ENCODE results near the gene ACAP3. TPM values are rescaled to one million over a fixed set of nuclear protein-coding genes. Genes with fewer than 3 reads are reported as not detected.

ACAP3 gene
- total RNA-seq, 1 donor from 2014 or later = 50.6 TPM

- Histone ChIP-seq H3K27ac (peak overlapping the region; percentile 91), H3K36me3 (peaks cover 36% of the 10 kb centered on the region), H3K9me3 (no peaks in the 10 kb centered on the region), H3K27me3 (ENCODE audit: low read depth) (no peaks in the 10 kb centered on the region), H3K4me1 (peaks cover 41% of the 10 kb centered on the region), H3K4me3 (peak overlapping the region; percentile 100)
- intact Hi-C loops (cut with DNase I) = no loop called here
- peak in 1 of 2 donors; percentile 0 for ATAC-seq
- DNase-seq = no peak
- TF ChIP-seq CTCF (IDR thresholded peaks at IDR 0.05) = no peak
These were observed 17.8 kb upstream of the ACAP3 start for GRCh38 chr1:1325288-1326074.

- no peak for TF ChIP-seq CTCF (IDR thresholded peaks at IDR 0.05)
- Histone ChIP-seq H3K27ac (peak within 1 kb of the TSS; percentile 91), H3K4me1 (peaks cover 39% of the 10 kb centered on the region), H3K36me3 (peaks cover 44% of the 10 kb centered on the region), H3K4me3 (peak within 1 kb of the TSS; percentile 100), H3K27me3 (ENCODE audit: low read depth) (no peaks in the 10 kb centered on the region), H3K9me3 (no peaks in the 10 kb centered on the region)
- DNase-seq (peak; percentile 94), ATAC-seq (peak; percentile 93 to 94)
- intact Hi-C loops (cut with DNase I) = no loop called here
These were observed 17.0 kb upstream of the ACAP3 start, which contains the start of the genes CPTP and INTS11 for GRCh38 chr1:1324524-1325287. Gene CPTP, plus strand, starts transcription at chr1:1324802. Its CDS starts 2,109 bp downstream, at chr1:1326911. Gene INTS11, minus strand, starts transcription at chr1:1324660. Its CDS starts 52 bp downstream, at chr1:1324608.

DNA sequence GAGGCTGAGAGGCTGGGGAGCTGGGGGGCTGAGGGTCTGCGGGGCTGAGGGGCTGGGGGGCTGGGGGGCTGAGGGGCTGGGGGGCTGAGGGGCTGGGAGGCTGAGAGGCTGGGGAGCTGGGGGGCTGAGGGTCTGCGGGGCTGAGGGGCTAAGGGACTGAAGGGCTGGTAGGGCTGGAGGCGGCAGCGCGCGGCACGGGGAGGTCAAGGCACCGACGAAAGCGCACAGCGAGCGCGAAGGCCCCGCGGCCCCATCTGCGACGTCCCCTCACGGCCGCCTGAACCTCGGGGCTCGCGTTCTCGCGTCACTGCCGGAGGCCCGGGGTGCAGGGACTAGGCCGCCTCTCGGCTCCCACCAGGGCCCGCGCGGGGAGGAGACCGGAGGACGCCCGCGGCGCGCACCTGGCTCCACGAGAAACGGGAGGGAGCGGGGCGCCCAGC, 16.4 kb upstream of the ACAP3 start:
- H3K36me3 ChIP-seq = peaks cover 50% of the 10 kb centered on the region
- H3K4me1 ChIP-seq = peaks cover 40% of the 10 kb centered on the region
- H3K27me3 ChIP-seq (ENCODE audit: low read depth) = no peaks in the 10 kb centered on the region
- no peak for ATAC-seq
- peak overlapping the region; percentile 91 for H3K27ac ChIP-seq
- no peak for DNase-seq
- intact Hi-C loops (cut with DNase I) = no loop called here
- H3K9me3 ChIP-seq = no peaks in the 10 kb centered on the region
- H3K4me3 ChIP-seq = peak overlapping the region; percentile 100
- no peak for TF ChIP-seq CTCF (IDR thresholded peaks at IDR 0.05)

DNA sequence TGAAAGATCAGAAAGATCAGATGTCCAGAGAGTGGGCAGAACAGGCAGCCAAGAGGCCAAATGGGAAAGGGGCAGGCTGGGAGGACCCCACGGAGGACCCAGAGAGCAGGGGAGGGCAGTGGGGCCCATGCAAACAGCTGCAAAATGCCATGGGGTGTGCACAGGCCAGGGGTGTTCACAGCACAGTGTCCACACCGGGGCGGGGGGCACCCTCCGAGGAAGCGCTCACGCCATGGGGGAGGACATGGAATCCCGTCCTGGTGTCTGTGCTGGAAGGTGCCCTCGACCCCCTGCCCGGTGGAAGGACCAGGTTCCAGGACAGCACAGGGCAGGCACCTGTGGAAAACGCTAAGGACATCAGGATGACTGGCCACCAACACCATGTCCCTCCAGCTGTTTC, 15.2 kb upstream of the ACAP3 start:
- no peaks in the 10 kb centered on the region for H3K9me3 ChIP-seq
- peaks cover 51% of the 10 kb centered on the region for H3K4me1 ChIP-seq
- H3K27ac ChIP-seq = no peak overlapping the region
- DNase-seq (no peak), ATAC-seq (no peak)
- H3K27me3 ChIP-seq (ENCODE audit: low read depth) = no peaks in the 10 kb centered on the region
- H3K4me3 ChIP-seq = no peak overlapping the region
- intact Hi-C loops (cut with DNase I) = no loop called here
- peaks cover 50% of the 10 kb centered on the region for H3K36me3 ChIP-seq
- TF ChIP-seq CTCF (IDR thresholded peaks at IDR 0.05) = no peak

DNA sequence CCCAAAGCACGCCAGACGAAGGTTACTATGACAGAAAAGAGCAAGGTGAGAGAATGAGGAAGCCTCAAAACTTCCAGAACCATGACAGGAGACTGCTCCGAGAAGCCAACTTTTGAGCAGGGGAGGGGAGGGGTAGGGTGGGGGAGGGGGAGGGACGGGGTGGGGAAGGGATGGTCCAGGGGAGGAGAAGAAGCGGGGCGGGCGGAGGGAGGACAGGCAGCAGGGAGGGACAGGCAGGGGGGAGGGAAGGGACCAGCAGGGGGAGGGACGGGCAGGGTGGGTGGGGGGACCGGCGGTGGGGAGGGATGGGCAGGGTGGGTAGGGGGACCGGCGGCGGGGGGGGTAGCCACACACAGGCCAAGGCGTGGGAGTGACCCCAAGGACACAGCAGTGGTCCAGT, 14.7 kb upstream of the ACAP3 start:
- ATAC-seq = no peak
- Histone ChIP-seq H3K4me1 (peaks cover 53% of the 10 kb centered on the region), H3K27me3 (ENCODE audit: low read depth) (no peaks in the 10 kb centered on the region), H3K9me3 (no peaks in the 10 kb centered on the region), H3K4me3 (no peak overlapping the region), H3K36me3 (peaks cover 48% of the 10 kb centered on the region), H3K27ac (no peak overlapping the region)
- no peak for DNase-seq
- no peak for TF ChIP-seq CTCF (IDR thresholded peaks at IDR 0.05)
- intact Hi-C loops (cut with DNase I) = no loop called here

All from lower lobe of right lung (tissue), 2 donors.